HEK293 (cell line): Measurements from ENCODE around the gene CHSY1.

Source experiments
- BCL11A ChIP-seq: fragments of 450-650 bp; formaldehyde crosslinking; IDR thresholded peaks from 2 replicates; pipeline ENCODE4 v1.5.1; 2016; ENCODE audit warnings: low read depth, missing biosample characterization, missing genetic modification characterization
- BCL11B ChIP-seq: fragments of 450-650 bp; formaldehyde crosslinking; IDR thresholded peaks from 2 replicates; pipeline ENCODE4 v1.5.1; 2016; ENCODE audit warnings: low read depth, missing biosample characterization, missing genetic modification characterization
- GLIS1 ChIP-seq: fragments of 450-650 bp; formaldehyde crosslinking; IDR thresholded peaks from 2 replicates; pipeline ENCODE4 v1.5.1; 2016; ENCODE audit warnings: missing biosample characterization, missing genetic modification characterization
- KLF1 ChIP-seq: fragments of 450-650 bp; formaldehyde crosslinking; IDR thresholded peaks from 2 replicates; pipeline ENCODE4 v1.5.1; 2016; ENCODE audit warnings: missing biosample characterization, missing genetic modification characterization
- MZF1 ChIP-seq: fragments of 450-650 bp; formaldehyde crosslinking; IDR thresholded peaks from 2 replicates; pipeline ENCODE4 v1.5.1; 2017; ENCODE audit warnings: missing biosample characterization, missing genetic modification characterization, borderline replicate concordance
- PBX3 ChIP-seq: sonication (generic); formaldehyde crosslinking; IDR thresholded peaks from 2 replicates; pipeline ENCODE4 v1.8.1; 2022; ENCODE audit warnings: mild to moderate bottlenecking, moderate library complexity, missing genetic modification reagents
- PRDM2 ChIP-seq: fragments of 450-650 bp; formaldehyde crosslinking; IDR thresholded peaks from 2 replicates; pipeline ENCODE4 v1.5.1; 2016; ENCODE audit warnings: missing biosample characterization, missing genetic modification characterization, borderline replicate concordance
- SP7 ChIP-seq: fragments of 450-650 bp; formaldehyde crosslinking; IDR thresholded peaks from 2 replicates; pipeline ENCODE4 v1.5.1; 2016; ENCODE audit warnings: missing biosample characterization, missing genetic modification characterization
- ZBTB20 ChIP-seq: fragments of 450-650 bp; formaldehyde crosslinking; IDR thresholded peaks from 2 replicates; pipeline ENCODE4 v1.5.1; 2016; ENCODE audit warnings: missing biosample characterization, missing genetic modification characterization
- ZBTB26 ChIP-seq: fragments of 450-650 bp; formaldehyde crosslinking; optimal IDR thresholded peaks from 2 replicates; pipeline ENCODE3; 2016; ENCODE audit warnings: missing biosample characterization, mild to moderate bottlenecking, missing genetic modification characterization
- ZNF10 ChIP-seq: fragments of 450-650 bp; formaldehyde crosslinking; IDR thresholded peaks from 2 replicates; pipeline ENCODE4 v1.5.1; 2017; ENCODE audit warnings: missing biosample characterization, missing genetic modification characterization
- ZNF121 ChIP-seq: fragments of 450-650 bp; formaldehyde crosslinking; IDR thresholded peaks from 2 replicates; pipeline ENCODE4 v1.5.1; 2016; ENCODE audit warnings: missing biosample characterization, missing genetic modification characterization
- ZNF146 ChIP-seq: fragments of 450-650 bp; formaldehyde crosslinking; IDR thresholded peaks from 2 replicates; pipeline ENCODE4 v1.5.1; 2016; ENCODE audit warnings: missing biosample characterization, missing genetic modification characterization
- ZNF202 ChIP-seq: fragments of 450-650 bp; formaldehyde crosslinking; IDR thresholded peaks from 2 replicates; pipeline ENCODE4 v1.5.1; 2016; ENCODE audit warnings: missing biosample characterization, missing genetic modification characterization, borderline replicate concordance
- ZNF214 ChIP-seq: fragments of 450-650 bp; formaldehyde crosslinking; IDR thresholded peaks from 2 replicates; pipeline ENCODE4 v1.5.1; 2017; ENCODE audit warnings: missing biosample characterization, mild to moderate bottlenecking, missing genetic modification characterization, borderline replicate concordance
- ZNF280D ChIP-seq: fragments of 450-650 bp; formaldehyde crosslinking; IDR thresholded peaks from 2 replicates; pipeline ENCODE4 v1.5.1; 2016; ENCODE audit warnings: missing biosample characterization, missing genetic modification characterization
- ZNF350 ChIP-seq: fragments of 450-650 bp; formaldehyde crosslinking; IDR thresholded peaks from 2 replicates; pipeline ENCODE4 v1.5.0; 2017; ENCODE audit warnings: missing biosample characterization, mild to moderate bottlenecking, missing genetic modification characterization
- ZNF433 ChIP-seq: fragments of 450-650 bp; formaldehyde crosslinking; IDR thresholded peaks from 2 replicates; pipeline ENCODE4 v1.5.1; 2016; ENCODE audit warnings: missing biosample characterization, missing genetic modification characterization, low read depth
- ZNF488 ChIP-seq: fragments of 450-650 bp; formaldehyde crosslinking; IDR thresholded peaks from 2 replicates; pipeline ENCODE4 v1.5.1; 2016; ENCODE audit warnings: missing biosample characterization, missing genetic modification characterization
- ZNF654 ChIP-seq: fragments of 450-650 bp; formaldehyde crosslinking; IDR thresholded peaks from 2 replicates; pipeline ENCODE4 v1.5.1; 2016; ENCODE audit warnings: low read depth, missing biosample characterization, missing genetic modification characterization
- ZNF776 ChIP-seq: fragments of 450-650 bp; formaldehyde crosslinking; IDR thresholded peaks from 2 replicates; pipeline ENCODE4 v1.5.0; 2017; ENCODE audit warnings: missing biosample characterization, missing genetic modification characterization, borderline replicate concordance
- ZNF785 ChIP-seq: fragments of 450-650 bp; formaldehyde crosslinking; IDR thresholded peaks from 2 replicates; pipeline ENCODE4 v1.5.1; 2016; ENCODE audit warnings: missing biosample characterization, missing genetic modification characterization
- ZSCAN23 ChIP-seq: fragments of 450-650 bp; formaldehyde crosslinking; IDR thresholded peaks from 2 replicates; pipeline ENCODE4 v1.5.1; 2016; ENCODE audit warnings: missing biosample characterization, missing genetic modification characterization
- TF ChIP-seq, protein P1 (sequence below): fragments of 450-650 bp; formaldehyde crosslinking; IDR thresholded peaks from 2 replicates; pipeline ENCODE4 v1.5.1; 2016; ENCODE audit warnings: missing biosample characterization, missing genetic modification characterization

Gene CHSY1

GRCh38 chr15:101294731-101295606 is 43.1 kb upstream of the CHSY1 start, which contains the start of gene SNRPA1 (continued):
- TF ChIP-seq PBX3 (peak; percentile 63), ZNF350 (tag by site-specific recombination) (no peak), ZSCAN23 (tag by site-specific recombination) (peak; percentile 8; the same call in 1 of the 2 replicates), PRDM2 (tag by site-specific recombination) (no peak), ZBTB26 (tag by site-specific recombination) (peak; percentile 100), ZNF654 (no peak), ZNF202 (no peak), KLF1 (peak; percentile 72), ZNF280D (tag by site-specific recombination) (no peak), ZBTB20 (tag by site-specific recombination) (peak; percentile 82; the same call in 1 of the 2 replicates), ZNF10 (tag by site-specific recombination) (no peak), ZNF776 (tag by site-specific recombination) (no peak), ZNF146 (peak; percentile 33), GLIS1 (peak; percentile 71), MZF1 (tag by site-specific recombination) (peak; percentile 22; the same call in 1 of the 2 replicates), ZNF488 (tag by site-specific recombination) (no peak), BCL11A (tag by site-specific recombination) (0 out of 2 replicates have a peak, but pooled peaks have one; percentile 28), ZNF214 (tag by site-specific recombination) (no peak), ZNF121 (tag by site-specific recombination) (peak; percentile 45), ZNF433 (tag by site-specific recombination) (no peak), SP7 (tag by site-specific recombination) (peak; percentile 85), BCL11B (tag by site-specific recombination) (0 out of 2 replicates have a peak, but pooled peaks have one; percentile 27), ZNF785 (no peak)
- TF ChIP-seq, protein P1, sequence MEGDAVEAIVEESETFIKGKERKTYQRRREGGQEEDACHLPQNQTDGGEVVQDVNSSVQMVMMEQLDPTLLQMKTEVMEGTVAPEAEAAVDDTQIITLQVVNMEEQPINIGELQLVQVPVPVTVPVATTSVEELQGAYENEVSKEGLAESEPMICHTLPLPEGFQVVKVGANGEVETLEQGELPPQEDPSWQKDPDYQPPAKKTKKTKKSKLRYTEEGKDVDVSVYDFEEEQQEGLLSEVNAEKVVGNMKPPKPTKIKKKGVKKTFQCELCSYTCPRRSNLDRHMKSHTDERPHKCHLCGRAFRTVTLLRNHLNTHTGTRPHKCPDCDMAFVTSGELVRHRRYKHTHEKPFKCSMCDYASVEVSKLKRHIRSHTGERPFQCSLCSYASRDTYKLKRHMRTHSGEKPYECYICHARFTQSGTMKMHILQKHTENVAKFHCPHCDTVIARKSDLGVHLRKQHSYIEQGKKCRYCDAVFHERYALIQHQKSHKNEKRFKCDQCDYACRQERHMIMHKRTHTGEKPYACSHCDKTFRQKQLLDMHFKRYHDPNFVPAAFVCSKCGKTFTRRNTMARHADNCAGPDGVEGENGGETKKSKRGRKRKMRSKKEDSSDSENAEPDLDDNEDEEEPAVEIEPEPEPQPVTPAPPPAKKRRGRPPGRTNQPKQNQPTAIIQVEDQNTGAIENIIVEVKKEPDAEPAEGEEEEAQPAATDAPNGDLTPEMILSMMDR = no peak; the same call in 1 of the 2 replicates
